HG03097 (cell line): ENCODE data around the gene NOS1AP.
"Not testable (repeated sequence)": the region's sequence is repeated elsewhere in the genome, so short reads cannot be mapped to it uniquely, and the experiment has no call there.

Experiments
- ATAC-seq: cut with Tn5 transposase; IDR thresholded peaks from one replicate; pipeline ENCODE4 v1.9.1; 2021; ENCODE audit not compliant: unreplicated experiment, low FRiP score

Gene NOS1AP

GRCh38 chr1:162158624-162159271 is 89.3 kb downstream of the NOS1AP start:
- no peak for ATAC-seq

GRCh38 chr1:162159515-162159914 is 90.0 kb downstream of the NOS1AP start:
- no peak for ATAC-seq

DNA sequence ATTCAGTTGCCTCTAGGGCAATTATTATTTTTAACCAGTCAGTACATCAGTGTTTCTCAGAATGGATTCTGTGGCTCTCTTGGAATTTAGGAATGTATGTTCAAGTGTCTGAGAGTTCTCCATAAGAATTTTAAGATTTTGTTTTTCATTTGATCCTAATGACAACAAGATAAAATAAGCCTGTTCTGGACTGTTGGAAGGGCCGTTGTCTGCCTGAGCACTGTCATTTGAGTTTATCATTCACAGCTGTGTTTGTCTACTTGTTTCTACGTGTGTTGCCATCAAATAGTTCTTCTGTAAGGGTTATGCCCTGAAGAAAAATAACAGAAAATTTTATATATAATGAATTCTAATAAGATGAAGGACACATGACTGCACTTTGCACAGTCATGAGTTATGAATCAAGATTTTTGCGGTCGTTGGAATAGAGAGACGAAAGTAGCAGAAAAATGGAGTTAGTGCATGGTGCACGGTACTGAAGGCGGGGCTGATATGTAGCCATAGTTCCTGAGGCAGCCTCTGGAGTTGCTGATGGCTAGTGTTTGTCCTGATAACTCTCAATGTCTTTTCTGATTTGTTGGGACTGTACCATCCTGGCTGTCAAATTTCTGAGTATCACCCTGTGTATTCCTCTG is 92.5 kb downstream of the NOS1AP start:
- ATAC-seq = no peak

DNA sequence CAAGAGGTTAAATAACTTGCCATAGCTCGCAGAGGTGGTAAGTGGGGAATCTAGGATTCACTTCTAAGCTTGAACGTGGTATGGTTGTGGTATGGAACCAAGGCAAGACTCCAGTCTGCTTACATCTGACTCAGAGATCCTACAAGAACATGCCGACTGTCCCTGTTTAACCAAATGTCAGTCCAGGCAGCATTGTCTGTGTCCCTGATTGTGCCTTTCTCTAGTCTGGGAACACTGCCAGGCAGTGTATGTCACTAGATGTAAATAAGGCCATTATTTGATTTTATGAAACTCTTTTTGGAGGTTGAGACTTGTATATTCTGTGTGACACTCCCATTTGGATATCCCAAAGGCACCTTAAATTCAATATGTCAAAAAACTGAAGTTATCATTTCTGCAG is 96.0 kb downstream of the NOS1AP start:
- ATAC-seq = no peak

DNA sequence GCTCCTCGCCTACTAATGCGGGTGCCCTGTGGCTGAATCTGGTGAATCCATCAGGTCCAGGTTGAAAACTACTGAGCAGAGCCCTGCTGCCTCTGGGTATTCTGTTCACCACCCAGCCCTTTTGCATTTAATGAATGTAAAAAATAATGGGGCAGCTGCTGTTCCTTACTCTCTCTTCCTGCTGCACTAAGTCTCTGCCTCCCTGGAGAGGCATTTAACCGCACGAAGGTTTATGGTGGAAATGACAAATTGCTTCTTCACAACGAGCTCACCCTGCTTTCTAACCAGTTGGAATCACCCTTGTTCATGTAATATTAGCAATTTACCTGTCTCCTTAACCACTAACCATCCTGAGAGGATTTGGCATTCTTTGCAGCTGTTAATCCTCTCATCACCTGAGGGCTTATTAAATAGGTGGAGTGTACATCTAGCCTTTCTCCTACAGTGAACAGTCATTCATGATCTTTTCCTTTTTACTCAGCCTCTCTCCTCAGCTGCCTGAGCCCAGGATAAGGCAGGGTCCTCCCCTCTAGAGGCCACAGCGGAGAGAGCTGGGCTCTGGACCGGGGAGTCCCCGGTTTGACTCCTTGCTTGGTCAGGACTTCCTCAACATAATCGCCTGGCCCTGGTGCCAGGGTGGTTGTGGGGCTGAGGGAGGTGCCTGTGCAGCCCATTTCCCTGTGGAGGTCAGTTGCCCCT is 97.6 kb downstream of the NOS1AP start:
- no peak for ATAC-seq

DNA sequence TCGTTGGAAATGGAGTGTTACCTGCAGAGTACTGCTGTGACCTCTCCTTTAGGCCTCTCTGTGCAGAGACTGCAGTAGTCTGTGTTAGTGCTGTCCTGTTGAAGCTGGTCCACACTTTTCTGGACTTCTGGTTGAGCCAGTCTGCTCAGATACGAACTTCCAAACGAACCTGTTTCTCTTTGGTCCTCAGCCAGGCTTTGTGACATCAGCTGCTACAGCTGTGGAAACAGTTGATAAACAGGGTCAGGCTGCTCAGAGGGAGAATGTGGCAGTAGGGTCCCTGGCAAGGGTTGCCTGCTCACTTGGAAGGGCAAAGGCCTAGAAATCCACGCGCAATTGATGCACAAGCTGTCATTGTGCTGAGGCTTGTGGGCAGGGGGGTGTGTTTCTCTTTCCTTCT is 98.8 kb downstream of the NOS1AP start:
- ATAC-seq = no peak

GRCh38 chr1:162169031-162169790 is 99.7 kb downstream of the NOS1AP start:
- no peak for ATAC-seq

- no peak for ATAC-seq
These were observed 101.6 kb downstream of the NOS1AP start for GRCh38 chr1:162171111-162171510.

GRCh38 chr1:162172311-162173102 is 103.0 kb downstream of the NOS1AP start:
- no peak for ATAC-seq

DNA sequence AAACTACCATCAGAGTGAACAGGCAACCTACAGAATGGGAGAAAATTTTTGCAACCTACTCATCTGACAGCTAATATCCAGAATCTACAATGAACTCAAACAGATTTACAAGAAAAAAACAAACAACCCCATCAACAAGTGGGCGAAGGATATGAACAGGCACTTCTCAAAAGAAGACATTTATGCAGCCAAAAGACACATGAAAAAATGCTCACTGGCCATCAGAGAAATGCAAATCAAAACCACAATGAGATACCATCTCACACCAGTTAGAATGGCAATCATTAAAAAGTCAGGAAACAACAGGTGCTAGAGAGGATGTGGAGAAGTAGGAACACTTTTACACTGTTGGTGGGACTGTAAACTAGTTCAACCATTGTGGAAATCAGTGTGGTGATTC is 104.1 kb downstream of the NOS1AP start:
- ATAC-seq = not testable (repeated sequence)

DNA sequence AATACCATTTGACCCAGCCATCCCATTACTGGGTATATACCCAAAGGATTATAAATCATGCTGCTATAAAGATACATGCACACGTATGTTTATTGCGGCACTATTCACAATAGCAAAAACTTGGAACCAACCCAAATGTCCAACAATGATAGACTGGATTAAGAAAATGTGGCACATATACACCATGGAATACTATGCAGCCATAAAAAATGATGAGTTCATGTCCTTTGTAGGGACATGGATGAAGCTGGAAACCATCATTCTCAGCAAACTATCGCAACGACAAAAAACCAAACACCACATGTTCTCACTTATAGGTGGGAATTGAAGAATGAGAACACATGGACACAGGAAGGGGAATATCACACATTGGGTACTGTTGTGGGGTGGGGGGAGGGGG is 104.5 kb downstream of the NOS1AP start:
- not testable (repeated sequence) for ATAC-seq

DNA sequence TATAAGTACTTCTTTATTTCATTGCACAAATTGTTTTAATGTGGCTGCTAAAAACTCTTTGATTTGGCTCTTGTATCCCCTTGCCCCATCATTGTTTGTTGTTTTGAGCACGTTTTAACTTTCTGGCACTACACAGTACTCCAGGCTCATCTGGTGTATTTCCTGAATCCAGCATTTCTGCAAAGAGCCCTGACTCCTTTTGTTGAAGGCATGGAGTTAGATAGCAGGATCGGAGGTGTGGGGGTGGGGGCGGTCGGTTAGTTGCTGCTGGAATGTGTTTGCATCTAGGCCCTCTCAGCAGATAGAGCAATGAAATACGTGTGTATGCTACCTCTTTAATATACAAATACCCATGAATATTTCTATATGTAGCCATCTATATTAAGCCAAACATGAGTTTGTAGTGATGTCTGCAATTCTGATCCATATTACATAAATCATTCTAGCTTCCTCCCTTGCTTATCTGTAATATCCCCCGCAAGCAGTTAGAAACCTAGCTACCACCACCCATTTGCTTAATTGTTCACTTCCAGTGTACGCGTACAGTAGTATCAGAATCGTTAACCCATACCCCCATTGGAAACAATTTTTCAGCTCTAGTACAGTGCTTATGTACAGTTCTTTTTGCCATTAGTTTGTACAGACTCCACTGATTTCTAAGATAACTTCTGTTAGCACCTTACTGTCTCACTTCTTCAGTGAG is 106.0 kb downstream of the NOS1AP start:
- ATAC-seq = no peak

DNA sequence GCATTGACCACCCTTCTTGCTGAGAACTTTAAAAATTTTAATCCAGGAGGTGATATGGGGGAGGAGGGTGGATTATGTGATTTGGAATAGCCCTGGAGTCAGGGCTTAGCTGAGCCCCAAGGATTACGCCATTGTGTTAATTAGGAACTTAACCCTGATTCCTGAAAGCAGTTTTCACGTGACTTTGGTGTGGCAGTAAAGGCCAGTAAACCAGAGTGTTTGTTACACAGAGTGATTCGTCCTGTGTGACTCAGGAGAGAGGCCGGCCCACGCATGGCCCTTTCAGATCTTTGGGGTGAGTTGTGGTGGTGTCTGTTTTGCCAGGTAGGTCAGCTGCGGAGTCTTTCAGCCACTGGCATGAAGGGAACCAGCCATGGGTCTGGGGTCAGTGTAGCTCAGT is 107.6 kb downstream of the NOS1AP start:
- no peak for ATAC-seq

DNA sequence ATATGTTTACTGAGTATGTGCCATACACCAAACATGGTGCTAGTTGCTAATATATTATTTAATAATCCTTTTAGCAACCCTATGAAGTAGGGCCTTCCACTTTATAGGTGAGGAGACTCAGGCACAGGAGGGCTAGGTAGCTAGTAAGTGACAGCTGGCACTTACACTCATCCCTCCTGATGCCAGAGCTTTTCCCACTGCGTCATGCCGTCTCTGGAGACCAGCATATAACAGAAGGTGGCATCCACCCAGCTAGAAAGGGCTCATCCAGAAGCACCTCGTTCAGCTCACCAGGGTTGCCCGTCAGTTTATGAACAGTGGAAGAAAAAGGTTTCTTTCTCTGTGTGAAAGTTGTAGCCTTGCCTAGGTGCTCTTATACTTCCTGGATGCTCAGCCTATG is 108.9 kb downstream of the NOS1AP start:
- ATAC-seq = no peak

GRCh38 chr1:162179121-162179520 is 109.6 kb downstream of the NOS1AP start:
- no peak for ATAC-seq

DNA sequence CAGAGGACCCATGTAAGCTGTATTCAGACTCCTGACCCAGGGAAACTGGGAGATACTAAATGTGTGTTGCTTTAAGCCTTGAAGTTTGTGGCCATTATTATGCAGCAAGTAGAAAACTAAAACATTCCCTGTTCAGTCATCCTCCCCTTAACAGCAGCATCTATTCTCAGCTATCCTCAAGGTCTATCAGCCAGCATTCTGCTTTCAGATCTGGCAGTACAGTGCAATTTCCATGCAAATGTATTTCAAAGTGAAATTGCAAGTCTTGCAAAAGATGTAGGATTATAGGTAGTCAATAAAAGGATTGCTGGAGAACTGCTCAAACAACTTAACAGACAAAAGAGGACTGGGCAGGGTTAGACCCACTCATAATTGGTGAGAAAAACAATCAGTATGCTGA is 111.3 kb downstream of the NOS1AP start:
- ATAC-seq = no peak

- ATAC-seq = no peak
These were observed 112.6 kb downstream of the NOS1AP start for GRCh38 chr1:162182090-162182489.

- no peak for ATAC-seq
These were observed 116.0 kb downstream of the NOS1AP start for GRCh38 chr1:162185314-162186025.

- no peak for ATAC-seq
These were observed 116.5 kb downstream of the NOS1AP start for GRCh38 chr1:162186026-162186374.
